DMS153 treated with DMSO at 0.1 percent for 48 hours (cell line): Measurements from ENCODE around the gene IFNK.
"Not testable (repeated sequence)": the region's sequence is repeated elsewhere in the genome, so short reads cannot be mapped to it uniquely, and the experiment has no call there.

ENCODE experiments used
- DNase-seq: peaks from one replicate; lab custom pipeline; 2025; ENCODE audit not compliant: unreplicated experiment; lab: John Stamatoyannopoulos, UW

Gene IFNK

GRCh38 chr9:27524236-27524635 is at the start of gene IFNK:
Gene IFNK, plus strand, starts transcription at chr9:27524290. Its CDS starts 47 bp downstream, at chr9:27524337.
- DNase-seq: no peak

- no peak for DNase-seq
Observed at GRCh38 chr9:27474305-27474704, 49.8 kb upstream of the IFNK start.

GRCh38 chr9:27475057-27475595 is 49.0 kb upstream of the IFNK start:
- DNase-seq: no peak

DNA sequence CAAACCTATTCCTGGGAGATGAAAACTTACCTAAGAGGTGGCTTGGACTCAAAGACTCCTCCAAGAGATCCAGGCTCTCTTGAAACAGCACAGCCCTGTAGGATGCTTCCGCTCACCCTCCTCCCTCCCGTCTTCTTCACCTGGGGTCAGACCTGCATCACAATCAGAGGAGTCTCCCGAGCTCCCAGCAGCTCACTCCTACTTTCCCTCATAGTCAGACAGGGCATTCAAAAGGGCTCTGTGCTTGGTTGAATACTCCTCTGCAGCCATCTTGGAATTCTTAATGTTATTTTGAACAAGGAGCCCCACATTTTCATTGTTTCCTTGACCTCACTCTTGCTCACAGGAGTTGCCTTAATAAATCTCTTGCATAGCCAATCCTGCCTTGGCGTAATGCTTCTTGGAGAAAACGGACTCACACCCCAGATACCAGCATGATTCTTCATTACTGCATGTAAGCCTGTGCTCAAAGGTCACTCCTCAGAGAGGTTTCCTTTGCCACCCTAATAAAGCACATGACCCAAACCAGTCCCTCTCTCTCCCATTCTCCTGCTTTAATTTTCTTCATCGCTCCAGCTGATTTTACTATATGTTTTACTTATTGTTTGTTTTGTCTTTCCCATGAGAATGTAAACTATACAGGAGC is 47.1 kb upstream of the IFNK start:
- no peak for DNase-seq

DNA sequence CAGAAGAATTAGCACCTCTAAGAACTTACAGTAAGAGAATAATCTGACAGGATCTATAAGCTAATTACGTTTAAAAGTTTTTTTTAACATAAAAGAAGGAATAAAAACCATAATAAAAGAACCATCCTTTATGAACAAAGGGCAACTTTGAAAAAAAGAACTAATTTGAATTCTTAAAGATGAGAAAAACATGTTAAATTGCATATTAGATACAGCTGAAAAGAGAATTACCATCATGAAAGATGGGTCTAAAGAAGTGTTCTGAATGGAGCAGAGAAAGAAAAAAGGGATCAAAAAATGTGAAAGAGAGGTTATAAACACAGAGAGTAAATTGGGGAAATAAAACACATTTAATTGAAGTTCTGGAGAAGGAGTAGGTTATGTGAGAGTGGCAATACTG is 45.8 kb upstream of the IFNK start:
- DNase-seq: no peak

- no peak for DNase-seq
Observed at GRCh38 chr9:27482709-27483108, 41.4 kb upstream of the IFNK start.

- no peak for DNase-seq
Observed at GRCh38 chr9:27483576-27483975, 40.5 kb upstream of the IFNK start.

- no peak for DNase-seq
Observed at GRCh38 chr9:27485158-27485557, 38.9 kb upstream of the IFNK start.

- no peak for DNase-seq
Observed at GRCh38 chr9:27487128-27487640, 36.9 kb upstream of the IFNK start.

DNA sequence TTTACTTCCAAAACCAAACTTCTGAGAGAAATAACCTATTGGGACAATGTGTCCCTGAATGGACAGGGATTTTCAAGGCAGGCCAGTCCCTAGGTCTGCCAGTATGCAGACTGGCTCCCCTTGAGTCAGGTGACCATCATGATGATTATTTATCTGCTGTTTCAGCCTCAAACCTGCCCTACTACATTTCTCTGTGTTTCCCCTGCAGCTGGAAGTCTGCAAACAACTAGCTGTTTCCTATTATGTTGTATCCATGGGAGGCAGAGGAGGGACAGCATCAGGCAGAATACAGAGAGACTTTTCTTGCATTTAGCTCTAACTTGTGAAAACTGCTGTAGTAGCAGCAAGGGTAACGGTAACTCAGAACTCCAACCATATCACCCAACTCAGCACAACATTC is 36.2 kb upstream of the IFNK start:
- DNase-seq: no peak

DNA sequence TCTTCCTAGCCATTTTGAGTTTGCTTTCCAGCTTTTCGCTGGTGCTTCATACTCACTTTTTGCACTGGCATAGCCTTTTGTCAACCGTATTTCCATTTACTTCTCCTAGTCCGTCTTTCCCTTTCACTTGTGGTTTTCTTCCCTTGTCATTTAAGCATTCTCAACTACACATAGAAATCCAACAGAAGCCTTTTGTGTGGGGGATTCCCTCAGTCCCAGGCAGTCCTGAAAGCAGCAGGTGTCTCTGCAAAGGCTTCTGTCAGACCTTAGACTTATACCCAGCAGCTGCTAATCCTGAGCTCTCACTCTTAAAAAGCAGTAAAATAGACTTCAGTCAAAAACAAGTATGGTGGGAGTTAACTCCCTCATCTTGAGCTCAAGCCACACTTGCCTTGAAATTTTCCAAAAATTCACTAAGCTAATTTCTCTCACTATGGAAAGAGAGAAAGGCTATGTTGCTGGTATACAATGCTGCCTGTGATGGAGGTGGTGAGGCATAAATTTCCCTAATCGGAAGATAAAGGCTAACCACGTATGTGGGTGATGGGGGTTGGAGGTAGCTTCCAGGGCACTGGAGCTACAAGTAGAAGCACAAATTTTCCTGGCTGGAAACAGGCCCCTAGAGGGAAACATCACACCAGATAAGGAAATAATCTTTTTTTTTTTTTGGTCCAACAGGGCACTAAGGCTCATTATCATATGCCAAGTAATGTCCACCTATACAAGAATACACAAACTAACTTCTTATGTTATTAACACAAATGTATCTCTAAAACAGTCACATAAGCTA is 34.8 kb upstream of the IFNK start:
- no peak for DNase-seq

DNA sequence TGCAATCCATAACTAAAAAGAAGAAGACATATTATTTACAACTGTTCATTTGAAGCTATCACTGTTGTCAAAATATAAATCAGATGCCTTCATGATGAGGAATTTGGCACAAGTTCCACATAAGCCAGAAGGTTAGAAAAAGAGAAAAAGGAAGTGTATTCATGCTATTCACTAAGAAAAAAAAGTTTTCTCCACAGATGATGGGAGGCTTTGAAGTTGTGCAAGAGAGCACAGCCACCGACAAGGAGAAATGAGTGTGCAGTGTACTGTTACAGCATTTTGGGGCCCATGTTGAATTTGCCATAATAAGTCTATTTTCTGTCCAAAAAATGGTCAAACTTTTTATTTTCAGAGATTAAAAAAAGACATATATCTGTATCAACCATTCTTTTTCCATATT is 32.9 kb upstream of the IFNK start:
- no peak for DNase-seq

DNA sequence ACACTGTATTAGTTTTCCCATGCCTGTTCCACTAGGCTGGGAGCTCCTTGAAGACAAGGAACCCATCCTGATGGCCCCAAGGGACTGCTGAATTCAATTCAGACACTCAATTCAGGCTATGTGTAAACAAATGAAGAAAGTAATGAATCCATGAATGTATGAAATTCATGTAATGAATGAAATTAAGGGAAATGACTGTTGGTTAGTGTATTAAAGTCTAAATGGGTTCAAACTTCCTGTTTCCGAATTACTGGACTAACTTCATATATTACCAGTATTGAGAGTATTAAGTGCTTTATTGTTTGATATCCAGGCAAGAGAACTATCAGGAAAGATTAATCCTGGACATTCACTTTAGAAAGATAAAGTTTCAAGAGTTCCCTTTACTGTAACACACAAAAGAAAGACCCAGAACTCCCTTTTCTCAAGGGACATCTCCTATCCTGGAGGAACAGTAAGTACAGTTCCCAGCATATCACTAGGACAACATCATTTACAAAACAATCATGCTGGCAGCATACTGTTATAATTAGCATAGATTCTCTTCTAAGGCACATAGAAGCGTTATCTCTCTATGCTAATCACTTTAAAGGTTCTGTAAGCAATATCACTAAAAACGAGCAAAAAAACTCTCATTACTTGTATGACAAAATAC is 28.5 kb upstream of the IFNK start:
- DNase-seq: no peak

DNA sequence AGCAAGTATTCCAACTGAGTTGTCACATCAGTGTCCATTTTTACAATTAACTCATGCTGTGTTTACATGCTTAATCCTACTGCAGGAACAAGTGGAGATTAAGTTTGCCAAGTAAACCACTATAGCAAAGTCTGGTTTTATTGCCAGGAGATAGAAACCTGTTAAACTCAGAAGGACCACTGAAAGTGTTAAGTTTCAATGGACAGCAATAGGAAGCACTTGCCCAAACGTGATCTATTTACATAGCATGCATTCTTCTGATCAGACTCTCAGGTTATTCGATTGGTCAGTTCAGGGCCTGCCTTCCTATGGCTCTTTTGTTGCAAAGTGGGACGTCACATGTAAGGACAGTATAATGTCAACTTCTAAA is 28.0 kb upstream of the IFNK start:
- DNase-seq: no peak

DNA sequence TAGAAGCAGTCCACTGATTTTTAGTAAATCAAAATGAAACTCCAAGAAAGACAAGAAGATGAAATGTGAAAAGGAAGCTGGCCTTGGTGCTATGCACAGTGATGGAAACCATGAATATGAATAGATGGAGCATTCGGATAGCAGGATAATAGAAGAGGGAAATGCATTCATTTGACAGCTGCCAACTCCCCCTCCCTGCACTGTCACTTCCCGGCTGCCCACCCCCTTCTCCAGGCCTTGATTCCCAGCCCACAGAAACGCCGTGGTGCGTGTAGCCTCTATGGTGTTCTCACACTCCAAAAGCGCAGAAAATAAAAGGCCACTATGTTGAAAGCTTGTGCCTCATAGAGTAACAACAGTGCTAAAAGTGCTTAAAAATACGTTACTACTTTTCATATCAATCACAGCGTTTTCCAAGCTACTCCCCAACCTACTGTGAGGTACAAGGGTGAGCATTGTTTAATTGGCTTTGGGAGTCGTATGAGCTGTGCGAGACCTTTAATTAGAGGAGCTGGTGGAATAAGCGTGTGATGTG is 26.1 kb upstream of the IFNK start:
- no peak for DNase-seq

- DNase-seq: no peak
Observed at GRCh38 chr9:27499451-27499850, 24.6 kb upstream of the IFNK start.

GRCh38 chr9:27500902-27501301 is 23.2 kb upstream of the IFNK start:
- DNase-seq: not testable (repeated sequence)

- no peak for DNase-seq
Observed at GRCh38 chr9:27503623-27504022, 20.5 kb upstream of the IFNK start.

GRCh38 chr9:27504259-27504658 is 19.8 kb upstream of the IFNK start:
- DNase-seq: no peak

- no peak for DNase-seq
Observed at GRCh38 chr9:27505744-27506161, 18.3 kb upstream of the IFNK start.

GRCh38 chr9:27506981-27507380 is 17.1 kb upstream of the IFNK start:
- DNase-seq: no peak
